HG03064 (cell line): ENCODE data around the gene RSPO3.
A peak's percentile ranks its signal among the peaks of the same experiment; 100 is the strongest.

Experiments
- ATAC-seq: cut with Tn5 transposase; IDR thresholded peaks from one replicate; pipeline ENCODE4 v1.9.1; 2021; ENCODE audit warnings: low read depth; ENCODE audit not compliant: unreplicated experiment

RSPO3 gene

DNA sequence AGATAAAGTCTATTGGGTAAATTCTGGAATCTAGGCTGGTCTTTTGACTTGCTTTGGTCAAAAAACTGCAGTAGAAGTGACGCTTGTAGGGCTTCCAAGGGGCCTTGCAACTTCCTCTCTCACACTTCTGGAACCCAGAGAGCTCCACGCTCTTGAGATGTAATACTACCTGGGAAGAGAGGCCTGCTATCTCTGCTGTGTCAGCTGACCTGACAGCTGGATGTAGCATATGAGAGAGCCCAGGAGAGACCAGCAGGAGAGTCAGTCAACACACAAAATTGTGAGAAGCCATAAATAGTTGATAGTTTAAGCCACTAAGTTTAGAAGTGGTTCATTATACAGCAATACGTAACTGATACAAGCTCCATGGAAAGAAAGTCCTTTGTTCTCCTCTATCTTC, 7.8 kb upstream of the RSPO3 start:
- ATAC-seq: no peak

DNA sequence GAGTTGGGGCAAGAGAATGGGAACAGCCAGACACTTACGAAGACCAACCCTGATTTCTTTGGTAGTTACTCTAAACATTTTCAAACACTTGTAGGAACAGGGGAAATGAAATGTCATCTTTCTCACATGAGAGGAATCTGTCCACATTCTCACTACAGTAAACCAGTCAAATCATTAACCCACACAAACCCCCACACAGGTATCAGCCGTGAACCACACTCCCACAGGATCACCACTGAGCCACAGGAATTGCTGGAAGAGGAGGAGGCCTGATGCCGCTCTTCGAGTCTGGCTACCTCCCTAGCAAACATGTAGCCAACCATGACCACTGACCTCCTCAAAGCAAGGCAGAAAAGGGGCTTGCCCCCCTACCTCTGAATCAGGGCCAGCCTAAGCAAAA, 6.9 kb upstream of the RSPO3 start:
- ATAC-seq: no peak

DNA sequence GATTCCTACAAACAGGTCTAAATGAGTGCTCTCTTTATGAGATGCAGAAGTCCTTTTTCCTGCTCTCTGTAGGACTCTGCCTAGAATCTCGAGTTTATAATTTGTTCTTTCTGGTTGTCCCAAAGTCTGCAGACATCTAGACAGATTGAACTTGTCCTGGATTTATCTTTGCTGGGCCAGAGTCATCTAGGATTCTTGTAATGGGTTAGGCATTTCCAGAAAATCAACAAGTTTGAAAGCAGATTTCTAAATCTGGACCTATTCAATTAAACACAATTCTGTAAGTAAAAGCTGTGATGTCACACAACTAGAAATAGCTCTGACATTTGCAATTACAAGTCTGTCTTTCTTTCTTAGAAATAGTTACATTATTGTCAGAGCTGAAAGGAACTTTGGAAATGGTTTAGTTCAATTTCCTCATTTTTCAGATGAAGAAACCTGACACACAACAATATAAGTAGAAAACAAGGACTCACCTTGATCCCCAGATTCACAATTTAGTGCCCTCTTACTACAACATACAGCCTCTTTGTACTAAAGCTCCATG, 4.2 kb upstream of the RSPO3 start:
- no peak for ATAC-seq

DNA sequence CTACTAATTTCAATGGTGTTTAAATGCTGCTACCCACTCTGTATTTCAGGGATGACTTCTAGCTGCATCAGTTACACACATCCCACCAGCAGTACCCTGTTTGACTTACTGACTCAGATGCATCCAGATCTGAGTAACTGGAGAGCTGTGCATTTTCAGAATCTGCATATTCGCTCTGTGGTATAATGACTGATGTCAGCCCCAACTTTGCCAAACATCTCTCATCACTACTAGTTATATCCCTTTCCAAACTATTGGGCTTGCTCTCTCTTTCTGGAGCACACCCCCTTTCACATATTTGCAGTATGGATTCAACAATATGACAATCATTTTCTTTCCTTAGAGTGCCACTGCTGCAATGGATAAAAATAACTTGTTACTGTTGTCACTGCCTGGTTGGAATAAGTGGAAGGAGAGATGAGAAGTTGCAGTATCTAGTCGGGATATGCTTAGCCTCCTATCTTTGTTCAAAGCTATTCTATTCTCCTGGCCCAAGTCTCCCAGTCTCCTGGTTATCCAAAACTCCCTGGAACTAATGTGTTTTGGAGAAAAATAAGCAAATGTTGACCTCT, 3.3 kb upstream of the RSPO3 start:
- ATAC-seq: no peak

DNA sequence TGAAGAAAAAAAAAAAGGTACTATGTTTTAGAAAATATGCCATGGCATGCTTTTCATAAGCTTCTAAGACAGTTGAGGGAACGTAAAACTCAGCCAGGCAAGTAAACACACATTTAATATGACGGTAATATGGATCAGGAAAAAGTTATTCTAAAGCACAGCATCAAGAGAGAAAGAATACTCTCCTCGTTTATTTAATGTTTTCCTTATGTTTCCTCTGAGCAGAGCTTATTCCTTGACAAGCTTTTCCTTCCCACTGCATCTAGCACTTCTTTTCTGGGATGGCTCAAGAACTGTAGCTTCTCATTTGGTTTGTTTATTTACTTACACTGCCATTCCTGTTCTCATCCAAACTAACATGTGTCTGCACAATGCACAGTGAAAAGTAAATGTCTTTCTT, 2.7 kb upstream of the RSPO3 start:
- no peak for ATAC-seq

DNA sequence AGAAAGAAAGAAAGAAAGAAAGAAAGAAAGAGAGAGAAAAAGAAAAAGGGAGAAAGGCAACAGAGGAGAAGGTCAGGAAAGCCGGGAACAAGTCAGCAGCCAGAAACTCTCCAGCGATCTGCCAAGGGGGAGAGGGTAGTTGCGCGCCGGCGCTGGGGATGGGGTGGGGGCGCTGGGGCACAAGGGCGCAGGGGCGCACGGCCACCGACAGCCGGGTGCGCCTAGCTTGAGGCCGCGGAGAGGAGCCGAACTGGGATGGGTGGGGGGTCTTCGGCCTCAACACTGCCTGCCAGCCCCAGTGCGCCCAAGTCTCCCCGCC, 533 bp upstream of the RSPO3 start:
- ATAC-seq: no peak

DNA sequence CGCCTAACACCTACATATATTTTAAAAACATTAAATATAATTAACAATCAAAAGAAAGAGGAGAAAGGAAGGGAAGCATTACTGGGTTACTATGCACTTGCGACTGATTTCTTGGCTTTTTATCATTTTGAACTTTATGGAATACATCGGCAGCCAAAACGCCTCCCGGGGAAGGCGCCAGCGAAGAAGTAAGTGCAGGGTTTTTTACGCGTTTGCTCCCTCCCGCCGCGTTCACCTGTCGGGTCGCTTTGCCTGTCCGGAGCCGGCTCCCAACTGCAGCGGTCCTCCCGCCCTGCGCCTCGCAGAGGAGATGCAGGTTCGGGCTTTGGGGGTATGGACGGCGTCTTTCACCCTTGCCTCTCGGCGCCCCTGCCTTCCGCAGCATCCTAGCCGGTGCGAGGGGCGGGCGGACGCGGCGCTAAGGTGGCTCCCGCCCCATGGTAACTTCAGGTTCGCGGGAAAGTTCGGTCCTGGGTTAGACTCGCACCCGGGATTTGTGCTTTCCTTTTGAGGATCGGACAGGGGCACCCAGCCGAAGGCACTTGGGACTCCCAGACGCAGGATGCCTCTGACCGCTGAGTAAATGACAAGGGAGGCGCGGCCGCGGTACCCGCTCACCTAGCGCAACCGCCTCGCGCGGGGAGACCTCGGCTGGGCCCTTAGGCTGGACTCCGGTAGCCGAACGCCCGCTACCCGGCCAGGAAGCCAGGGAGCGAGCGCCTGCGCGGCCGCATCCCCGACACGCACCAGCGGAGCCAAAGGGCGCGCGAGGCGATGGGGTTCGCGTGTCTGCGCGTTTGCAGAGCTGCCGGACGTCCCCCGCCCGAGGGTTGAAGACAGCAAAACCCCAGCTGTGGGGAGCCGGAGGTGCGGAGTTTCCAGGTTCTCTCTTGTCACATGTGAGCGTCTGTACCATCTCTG, 891 bp downstream of the RSPO3 start:
- peak; percentile 38 for ATAC-seq

DNA sequence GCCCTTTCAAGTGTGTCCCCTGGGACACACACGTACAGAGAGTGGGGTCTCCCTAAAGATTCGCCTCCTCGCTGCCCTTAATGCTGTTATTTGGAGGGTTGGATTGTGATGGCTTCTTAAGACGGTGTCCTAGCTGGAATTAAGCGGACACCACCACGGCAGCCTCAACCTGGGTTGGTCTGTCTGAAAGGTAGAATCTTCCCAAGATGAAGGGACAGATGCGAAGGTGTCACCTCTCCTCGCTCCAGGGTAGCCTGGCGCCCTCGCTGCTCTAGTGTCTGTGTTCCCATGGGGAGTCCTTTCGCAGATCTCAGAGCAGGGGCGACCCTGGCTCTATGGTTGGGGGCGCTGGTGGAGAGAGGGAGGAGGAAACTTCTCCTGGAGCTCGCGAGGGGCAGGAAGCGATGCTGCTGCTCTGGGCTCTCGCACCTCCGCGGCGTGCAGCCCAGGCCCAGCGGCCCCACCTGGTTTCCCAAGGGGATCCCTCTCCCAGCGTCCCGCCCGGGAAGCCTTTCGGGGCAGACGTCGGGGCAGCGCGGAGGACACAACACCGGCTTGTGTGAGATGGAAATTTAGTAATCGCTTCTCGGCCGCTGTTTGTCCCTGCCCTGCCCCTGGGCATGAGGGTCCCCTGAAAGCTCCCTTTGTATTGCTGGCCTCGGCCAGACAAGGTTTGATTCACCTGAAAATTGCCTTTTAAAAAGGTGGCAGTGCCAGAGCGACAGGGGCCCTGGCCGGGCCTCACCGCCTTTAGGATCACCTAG, 1.7 kb downstream of the RSPO3 start:
- ATAC-seq: peak; percentile 1

DNA sequence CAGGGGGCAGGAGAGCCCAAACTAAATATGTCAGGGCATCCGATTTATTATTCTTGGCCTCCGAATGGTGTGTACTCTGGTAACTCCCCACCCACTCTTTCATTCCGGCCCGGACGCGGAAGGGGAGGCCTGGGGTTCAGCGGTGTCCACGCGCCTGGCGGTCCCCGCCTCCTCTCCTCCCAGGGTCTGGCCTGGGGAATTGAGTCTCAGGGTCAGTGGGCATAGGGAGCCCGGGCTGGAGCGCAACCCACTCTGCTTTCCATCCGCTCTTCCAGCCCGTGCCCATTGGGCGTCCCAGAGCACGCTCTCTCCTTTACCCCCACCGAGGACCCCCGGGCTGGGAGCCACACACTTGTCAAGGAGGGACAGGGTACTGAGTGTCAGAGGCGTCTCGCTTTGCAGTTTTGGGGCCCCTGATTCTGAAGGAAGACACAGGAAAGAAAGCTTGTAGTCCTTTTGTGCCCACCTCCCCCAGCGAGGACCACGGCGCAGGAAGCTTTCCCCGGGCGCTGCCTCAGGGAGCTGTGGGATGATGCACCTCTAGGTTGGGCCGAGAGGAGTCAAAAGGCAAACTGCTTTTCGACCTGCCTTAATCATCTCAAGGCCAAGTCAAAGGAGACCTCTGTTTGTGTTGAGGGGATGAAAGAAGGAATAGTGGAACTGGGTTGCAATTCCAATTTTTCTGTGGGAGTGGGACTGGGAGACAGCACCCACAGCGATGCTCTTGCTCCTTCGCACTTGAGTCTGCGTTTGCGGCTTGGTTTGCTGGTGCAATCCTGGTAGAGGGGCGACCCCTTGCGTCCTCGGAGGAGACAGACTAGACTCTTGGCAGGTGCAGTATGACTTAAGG, 2.5 kb downstream of the RSPO3 start:
- peak; percentile 83 for ATAC-seq

DNA sequence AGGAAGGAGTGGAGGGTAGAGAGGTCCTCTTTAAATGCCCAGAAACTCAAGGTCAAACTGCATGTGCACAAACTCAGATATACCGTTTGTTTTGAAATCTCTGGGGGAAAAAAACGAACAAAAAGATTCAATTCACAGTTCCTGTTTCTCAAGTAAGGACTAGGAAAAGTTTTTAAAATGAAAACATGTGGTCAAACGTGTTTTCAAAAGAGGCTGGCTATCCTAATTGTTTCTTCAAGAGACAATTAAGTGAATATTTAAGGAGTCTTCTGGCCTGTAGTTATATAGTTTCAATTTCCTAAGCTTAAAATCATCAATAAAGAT, 3.1 kb downstream of the RSPO3 start:
- no peak for ATAC-seq

DNA sequence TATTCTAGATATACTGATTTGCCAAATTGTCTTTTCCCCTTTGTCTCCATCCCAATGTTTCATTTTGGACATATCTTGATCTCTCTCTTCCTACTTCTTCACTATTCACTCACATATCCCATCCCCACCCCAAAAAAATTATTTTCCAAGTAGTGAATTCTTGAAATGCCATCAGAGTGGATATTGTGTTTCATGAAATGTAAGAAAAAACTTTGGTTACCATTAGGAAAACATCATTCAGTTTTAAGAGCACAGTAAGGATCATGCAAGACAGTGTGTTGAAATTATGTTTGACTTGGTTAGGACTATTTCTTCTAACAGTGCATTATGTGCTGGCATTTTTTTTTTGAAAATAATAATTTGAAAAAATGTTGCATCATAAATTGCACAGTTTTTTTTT, 5.7 kb downstream of the RSPO3 start:
- ATAC-seq: no peak

DNA sequence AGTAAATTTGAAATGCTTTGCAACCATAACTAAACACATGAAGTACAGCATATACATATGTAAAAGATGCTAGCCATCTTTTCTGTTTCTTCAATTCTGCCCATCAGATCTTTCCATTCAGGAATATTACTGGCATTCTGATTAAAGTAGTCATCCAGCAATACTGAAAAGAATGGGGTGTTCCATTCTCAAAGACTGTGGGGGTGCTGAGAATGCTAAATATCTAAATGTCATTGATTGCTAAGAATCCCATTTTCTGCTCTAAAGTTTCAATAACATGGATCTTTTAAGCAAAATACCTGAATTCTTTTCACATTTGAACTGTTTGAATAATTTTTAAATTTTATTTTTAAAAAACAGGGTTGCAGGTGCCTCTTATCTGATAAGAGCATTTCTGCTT, 6.2 kb downstream of the RSPO3 start:
- no peak for ATAC-seq

DNA sequence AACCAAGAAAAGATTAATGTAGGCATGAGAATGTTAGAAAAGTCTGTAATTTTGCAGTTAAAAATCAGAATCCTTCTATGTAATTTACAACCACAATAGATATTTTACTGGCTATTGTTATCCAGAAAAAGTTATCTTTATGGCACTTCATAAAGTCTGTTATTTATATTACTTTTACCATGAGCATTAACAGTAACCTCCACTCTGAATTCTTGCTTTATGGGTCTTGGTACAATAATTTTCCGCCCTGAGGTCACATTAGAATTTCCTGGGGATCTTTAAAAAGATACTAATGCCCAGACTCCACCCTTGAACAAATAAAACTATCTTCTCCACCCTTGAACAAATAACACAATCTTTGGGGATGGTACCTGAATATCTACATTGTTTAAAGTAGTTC, 9.6 kb downstream of the RSPO3 start:
- ATAC-seq: no peak

DNA sequence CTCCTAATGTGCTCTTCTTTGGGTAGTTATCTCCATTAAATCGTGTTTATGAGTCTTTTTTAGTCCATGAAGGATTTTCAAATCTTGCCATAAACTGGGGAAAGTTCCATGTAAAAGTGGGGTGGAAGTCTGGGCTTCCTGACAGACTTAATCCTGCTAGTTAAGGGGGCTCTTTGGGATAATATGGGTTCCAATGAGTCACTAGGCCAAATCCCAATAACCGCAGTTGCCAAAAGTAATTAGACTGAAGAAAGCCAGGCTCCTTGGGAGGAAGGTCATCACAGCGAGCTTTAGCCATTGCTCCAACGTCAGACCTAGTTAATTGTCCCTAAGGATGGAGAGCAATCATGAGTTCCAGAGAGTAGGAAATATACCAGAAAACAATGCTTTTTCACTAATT, 10.8 kb downstream of the RSPO3 start:
- no peak for ATAC-seq

DNA sequence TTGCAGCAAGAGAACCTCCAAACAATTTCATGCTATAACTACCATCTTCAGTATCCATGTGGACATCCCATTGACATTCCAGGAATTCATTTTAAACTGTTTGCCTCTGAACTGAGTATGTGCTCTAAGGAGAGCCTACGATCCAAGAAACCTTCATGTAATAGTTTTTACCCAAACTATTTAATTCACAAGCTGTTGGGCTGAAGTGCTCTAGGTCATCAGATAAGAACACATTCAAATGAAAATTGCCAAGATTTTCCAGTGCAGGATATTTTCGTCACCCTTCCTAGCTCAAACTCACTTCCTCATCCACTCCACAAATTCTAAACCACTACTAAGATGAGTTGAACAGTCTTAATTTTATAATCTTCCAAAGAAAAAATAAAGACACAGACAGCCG, 12.8 kb downstream of the RSPO3 start:
- ATAC-seq: no peak

DNA sequence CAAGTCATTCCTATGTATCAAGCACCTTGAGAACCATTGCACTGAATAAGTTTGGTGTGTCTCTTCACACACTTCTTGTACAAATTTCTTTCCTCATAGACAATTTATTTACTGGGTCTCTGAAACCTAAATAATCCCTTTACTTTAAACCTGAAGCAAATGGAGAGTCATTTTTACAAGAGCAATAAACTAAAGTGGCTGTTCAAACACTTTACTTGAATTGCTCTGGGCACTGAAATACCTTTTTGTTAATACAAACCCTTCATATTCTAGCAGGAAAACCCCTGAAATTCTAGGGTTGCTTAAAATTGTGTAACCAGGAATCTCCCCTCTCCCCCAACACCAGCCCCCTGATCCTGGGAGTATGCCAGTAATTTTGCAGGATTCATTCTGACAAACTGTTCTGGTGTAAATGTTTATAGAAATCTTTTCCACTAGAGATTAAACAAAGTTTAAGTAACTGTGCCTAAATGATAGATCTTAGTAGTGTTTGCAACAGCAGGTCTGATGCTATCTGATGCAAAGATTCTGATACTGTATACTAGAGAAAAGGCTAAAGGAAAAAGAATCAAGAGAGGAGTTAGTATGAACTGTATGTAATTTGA, 13.4 kb downstream of the RSPO3 start:
- ATAC-seq: no peak

DNA sequence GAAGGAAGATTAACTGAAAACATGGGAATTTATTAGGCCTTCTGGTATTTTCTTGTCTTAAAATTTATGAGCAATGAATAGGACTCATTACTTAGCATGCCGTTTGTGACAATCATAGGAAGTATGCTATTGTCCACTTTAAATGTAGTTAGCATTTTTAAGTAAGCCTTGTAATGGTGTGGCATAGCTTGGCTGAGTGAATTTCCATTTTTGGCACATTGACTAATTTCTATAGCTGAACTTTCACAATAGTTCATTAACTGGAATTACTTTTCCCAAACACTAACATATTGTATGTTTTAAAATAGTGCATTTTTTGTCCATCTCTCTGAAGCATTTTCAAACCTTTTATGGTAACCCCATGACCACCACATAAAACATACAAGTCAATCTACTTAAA, 15.7 kb downstream of the RSPO3 start:
- no peak for ATAC-seq

DNA sequence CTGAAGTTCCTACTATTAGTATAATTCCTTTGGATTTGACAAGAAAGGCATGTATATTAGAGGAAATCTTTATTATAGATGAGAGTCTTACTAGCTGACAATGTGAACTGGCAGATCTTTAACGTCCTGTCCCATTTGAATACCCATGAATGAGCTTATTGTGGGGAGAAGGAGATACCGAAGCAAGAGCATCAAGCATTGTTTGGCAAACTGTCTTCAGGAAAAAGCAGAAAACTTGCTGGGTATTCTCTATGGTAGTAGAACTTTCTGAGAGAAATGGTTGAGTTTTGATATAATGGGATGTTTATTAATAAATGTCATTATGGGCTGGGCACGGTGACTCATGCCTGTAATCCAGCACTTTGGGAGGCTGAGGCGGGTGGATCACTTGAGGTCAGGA, 18.3 kb downstream of the RSPO3 start:
- no peak for ATAC-seq

DNA sequence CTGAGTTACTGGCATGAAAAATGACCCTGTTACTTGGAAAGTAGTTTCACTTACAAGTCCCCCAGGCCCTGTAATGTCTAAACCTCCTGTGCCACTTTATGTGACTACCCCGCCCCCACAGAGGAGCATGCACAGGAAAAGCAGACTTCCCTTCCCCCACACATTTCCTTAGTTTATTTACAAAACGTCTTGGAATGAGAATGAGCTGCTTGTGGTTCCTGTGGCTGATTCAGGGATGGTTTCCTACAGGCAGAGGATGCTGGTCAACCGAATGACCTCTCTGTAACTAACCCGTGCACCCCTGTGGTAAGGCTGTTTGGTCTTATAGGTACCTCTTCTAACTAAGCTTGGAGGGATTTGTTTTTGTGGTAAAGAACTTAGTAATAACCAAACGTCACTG, 28.5 kb downstream of the RSPO3 start:
- ATAC-seq: no peak

DNA sequence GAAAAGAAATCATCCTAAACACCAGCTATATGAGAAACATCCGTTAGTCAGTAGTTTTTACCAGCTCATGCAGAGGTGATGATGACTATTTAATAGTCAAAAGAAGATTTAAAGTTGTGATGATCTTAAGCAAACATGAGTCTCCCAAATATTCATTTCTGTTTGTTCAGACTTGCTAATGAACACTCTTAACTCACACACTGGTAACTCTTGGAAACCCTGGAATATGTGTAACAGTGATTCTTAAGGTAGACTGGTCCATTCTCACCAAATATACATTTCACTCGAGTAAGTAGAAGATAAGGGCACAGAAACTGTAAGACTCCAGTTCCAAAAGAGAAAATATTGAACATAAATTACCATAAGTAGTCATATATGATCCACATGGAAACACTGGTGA, 29.1 kb downstream of the RSPO3 start:
- no peak for ATAC-seq
